ENCODE measurements around the gene GLRB. TPM values are rescaled to one million over a fixed set of nuclear protein-coding genes. Genes with fewer than 3 reads are reported as not detected.

GLRB gene
- 0.47 and 1.0 TPM in 2 replicates for total RNA-seq

DNA sequence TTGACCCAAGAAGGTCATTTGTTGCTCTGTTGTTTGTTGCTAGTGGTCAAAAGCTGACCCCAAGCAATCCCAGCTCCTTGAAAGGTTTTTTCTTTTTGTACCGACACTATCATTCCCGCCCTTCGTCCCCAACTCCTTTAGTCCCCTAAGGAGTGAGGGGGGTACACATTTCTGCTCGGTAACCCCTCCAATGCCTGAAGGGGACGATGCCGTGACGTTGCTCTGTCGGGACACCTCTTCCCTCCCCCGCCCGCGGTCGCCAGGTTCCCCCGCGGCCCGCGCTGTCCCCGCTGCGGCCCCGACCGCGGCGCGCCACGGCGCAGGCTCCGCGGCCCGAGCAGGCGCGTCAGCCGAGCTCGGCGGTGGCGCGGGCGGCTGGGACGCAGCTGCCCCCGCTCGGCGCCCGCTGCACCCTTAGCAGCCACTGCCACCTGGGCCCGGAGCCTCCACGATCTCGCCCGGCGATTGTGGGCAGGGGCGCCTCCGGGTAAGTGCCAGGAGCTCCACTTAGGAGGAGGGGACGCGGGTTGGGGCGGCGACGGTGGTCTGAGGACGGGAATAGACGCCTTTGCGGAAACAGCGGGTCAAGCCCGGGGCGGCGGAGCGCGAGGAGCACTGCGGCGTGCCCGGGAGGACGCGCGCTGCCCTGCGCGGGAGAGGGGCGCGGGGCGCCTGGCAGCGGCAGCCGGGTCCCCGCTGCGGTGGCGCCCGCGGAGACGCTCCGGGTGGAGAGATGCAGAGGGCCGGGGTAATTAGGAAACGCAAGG is at the start of gene GLRB:
GLRB (plus strand) TSS at position 340 of the 767 bp plus-strand sequence. CDS start 1,875 bp downstream, outside the sequence.

DNA sequence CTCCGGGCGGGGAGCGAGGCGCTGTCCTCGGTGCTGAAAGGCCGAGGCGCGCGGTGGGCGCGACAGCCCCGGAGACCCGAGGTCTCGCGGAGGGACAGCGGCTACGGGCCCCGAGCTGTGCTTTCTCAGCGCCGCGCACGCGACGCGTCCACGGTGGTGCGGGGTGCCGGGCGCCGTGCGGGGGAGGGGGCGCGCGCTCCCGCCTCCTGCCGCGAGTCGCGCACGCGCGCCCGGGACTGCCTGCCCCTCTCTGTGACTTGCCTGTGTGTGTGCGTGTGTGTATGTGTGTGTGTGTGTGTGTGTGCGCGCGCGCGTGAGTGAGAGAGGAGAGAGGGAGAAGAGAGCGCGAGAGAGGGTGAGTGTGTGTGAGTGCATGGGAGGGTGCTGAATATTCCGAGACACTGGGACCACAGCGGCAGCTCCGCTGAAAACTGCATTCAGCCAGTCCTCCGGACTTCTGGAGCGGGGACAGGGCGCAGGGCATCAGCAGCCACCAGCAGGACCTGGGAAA is 144.5 kb downstream of the GLRB start, which contains the start of gene GRIA2:
GRIA2 (plus strand) TSS at position 358 of the 511 bp plus-strand sequence. CDS start 315 bp downstream, outside the sequence.

Other genes with a start within 250 kb of the GLRB start
- gene PDGFC, start 104.4 kb upstream of the GLRB start, total RNA-seq, result 26.4 and 31.8 TPM in 2 replicates
- gene GRIA2, start 144.6 kb downstream of the GLRB start, total RNA-seq, result not detected in 2 replicates

Measured in hair follicular keratinocyte (primary cell).